Type B pancreatic cell (in vitro differentiated cells): ENCODE results near the gene DNAJB5. TPM values are rescaled to one million over a fixed set of nuclear protein-coding genes. Genes with fewer than 3 reads are reported as not detected.
A peak's percentile ranks its signal among the peaks of the same experiment; 100 is the strongest.
"Not testable (repeated sequence)": the region's sequence is repeated elsewhere in the genome, so short reads cannot be mapped to it uniquely, and the experiment has no call there.

Experiments used
- DNase-seq: peaks from one replicate; pipeline ENCODE4 v3.0.0; 2021; ENCODE audit warnings: mixed read lengths; ENCODE audit not compliant: unreplicated experiment; ENCODE audit errors: extremely low spot score
- H3K27ac Mint-ChIP-seq: 2 replicates; pipeline ENCODE4 v1.8.0; 2021; ENCODE audit warnings: mild to moderate bottlenecking, mixed read lengths
- H3K27me3 Mint-ChIP-seq: 2 replicates; pipeline ENCODE4 v1.8.0; 2021; ENCODE audit warnings: mixed read lengths
- H3K36me3 Mint-ChIP-seq: 2 replicates; pipeline ENCODE4 v1.8.0; 2021; ENCODE audit warnings: mixed read lengths
- H3K4me1 Mint-ChIP-seq: one replicate; pipeline ENCODE4 v1.8.0; 2021; ENCODE audit warnings: mixed read lengths; ENCODE audit not compliant: unreplicated experiment
- H3K4me3 Mint-ChIP-seq: 2 replicates; pipeline ENCODE4 v1.8.0; 2021; ENCODE audit warnings: mild to moderate bottlenecking, mixed read lengths
- H3K9me3 Mint-ChIP-seq: 2 replicates; pipeline ENCODE4 v1.8.0; 2021; ENCODE audit warnings: mixed read lengths
- CTCF ChIP-seq: fragments of 200-600 bp; sonication (generic); conservative IDR thresholded peaks from 2 replicates; pipeline ENCODE4 v1.5.0; 2021; ENCODE audit warnings: antibody characterized with exemption, mild to moderate bottlenecking
- total RNA-seq: library from RNA; stranded (reverse); gene quantifications from 2 replicates; pipeline ENCODE4 v1.2.1, GENCODE V29; 2021; ENCODE audit warnings: low replicate concordance

DNAJB5 gene
- total RNA-seq, 1 donor from 2014 or later: 12.2 TPM

GRCh38 chr9:35002623-35003022 lies 13.1 kb downstream of the DNAJB5 start:
- H3K27me3 Mint-ChIP-seq: peaks cover 17% of the 10 kb centered on the region
- H3K36me3 Mint-ChIP-seq: peaks cover 5% of the 10 kb centered on the region
- H3K4me3 Mint-ChIP-seq: no peak overlapping the region
- no peak overlapping the region for H3K27ac Mint-ChIP-seq
- TF ChIP-seq CTCF: no peak
- DNase-seq: no peak
- H3K9me3 Mint-ChIP-seq: no peaks in the 10 kb centered on the region
- no peaks in the 10 kb centered on the region for H3K4me1 Mint-ChIP-seq

- H3K4me1 Mint-ChIP-seq, DNase-seq, H3K4me3 Mint-ChIP-seq, H3K9me3 Mint-ChIP-seq, H3K27ac Mint-ChIP-seq, H3K36me3 Mint-ChIP-seq: not testable (repeated sequence)
- H3K27me3 Mint-ChIP-seq: peaks cover 17% of the 10 kb centered on the region
These were observed 14.8 kb downstream of the DNAJB5 start for GRCh38 chr9:35004299-35004698.

GRCh38 chr9:35010351-35010958 lies 20.9 kb downstream of the DNAJB5 start:
- H3K9me3 Mint-ChIP-seq: peaks cover 8% of the 10 kb centered on the region
- H3K4me3 Mint-ChIP-seq: no peak overlapping the region
- no peak for TF ChIP-seq CTCF
- H3K27me3 Mint-ChIP-seq: peaks cover 9% of the 10 kb centered on the region
- no peak overlapping the region for H3K27ac Mint-ChIP-seq
- no peaks in the 10 kb centered on the region for H3K4me1 Mint-ChIP-seq
- H3K36me3 Mint-ChIP-seq: peaks cover 23% of the 10 kb centered on the region
- DNase-seq: no peak

GRCh38 chr9:35014517-35014916 lies 25.0 kb downstream of the DNAJB5 start:
- Mint-ChIP-seq H3K27ac (no peak overlapping the region), H3K4me3 (no peak overlapping the region), H3K4me1 (no peaks in the 10 kb centered on the region), H3K27me3 (no peaks in the 10 kb centered on the region), H3K36me3 (peaks cover 25% of the 10 kb centered on the region), H3K9me3 (peaks cover 16% of the 10 kb centered on the region)
- TF ChIP-seq CTCF: no peak
- DNase-seq: no peak

- H3K9me3 Mint-ChIP-seq, H3K27ac Mint-ChIP-seq, H3K4me3 Mint-ChIP-seq, DNase-seq, H3K27me3 Mint-ChIP-seq: not testable (repeated sequence)
- Mint-ChIP-seq H3K4me1 (peaks cover 27% of the 10 kb centered on the region), H3K36me3 (peaks cover 37% of the 10 kb centered on the region)
These were observed 33.9 kb downstream of the DNAJB5 start for GRCh38 chr9:35023443-35023842.

DNA sequence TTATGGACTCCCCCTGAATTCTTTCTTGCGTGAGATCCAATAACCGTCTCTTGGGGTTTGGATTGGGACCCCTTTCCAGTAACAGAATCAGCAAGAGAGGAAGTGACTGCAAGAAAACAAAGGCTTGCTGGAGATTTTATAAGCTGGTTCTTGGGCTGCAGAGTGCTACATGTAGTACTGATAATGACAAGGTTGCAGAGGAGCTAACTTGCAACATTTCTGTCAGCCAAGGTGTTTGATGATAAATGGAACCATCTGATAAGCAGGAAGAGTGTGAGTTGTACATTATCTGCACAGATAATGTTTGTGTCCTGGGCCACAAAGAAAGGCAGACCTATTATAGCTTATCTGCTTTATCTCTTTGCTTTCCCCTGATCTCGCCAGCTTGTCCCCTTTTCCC lies 37.1 kb downstream of the DNAJB5 start:
- Mint-ChIP-seq H3K4me3 (no peak overlapping the region), H3K9me3 (peaks cover 5% of the 10 kb centered on the region), H3K36me3 (peaks cover 27% of the 10 kb centered on the region), H3K27me3 (no peaks in the 10 kb centered on the region), H3K27ac (peak overlapping the region; percentile 81), H3K4me1 (peaks cover 33% of the 10 kb centered on the region)
- no peak for DNase-seq
- no peak for TF ChIP-seq CTCF

DNA sequence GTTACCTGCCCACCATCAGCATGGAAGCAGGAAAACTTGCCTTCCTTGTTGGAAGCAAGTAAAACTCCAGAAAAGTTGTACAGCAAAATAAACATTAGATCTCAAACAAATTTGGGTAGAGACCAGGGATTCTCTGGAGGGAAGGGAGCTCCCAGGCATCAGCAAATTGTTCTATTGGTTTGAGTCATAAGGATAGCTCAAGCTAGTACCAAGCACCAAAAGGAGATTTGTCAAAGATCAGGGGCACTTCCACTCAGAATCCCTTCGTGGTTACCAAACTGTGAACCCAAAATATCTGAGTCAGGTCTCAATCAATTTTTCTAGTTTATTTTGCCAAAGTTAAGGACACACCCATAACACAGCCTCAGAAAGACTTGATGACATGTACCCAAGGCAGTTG lies 37.8 kb downstream of the DNAJB5 start:
- Mint-ChIP-seq H3K36me3 (peaks cover 22% of the 10 kb centered on the region), H3K4me1 (peaks cover 33% of the 10 kb centered on the region), H3K4me3 (no peak overlapping the region), H3K27ac (no peak overlapping the region), H3K27me3 (no peaks in the 10 kb centered on the region), H3K9me3 (peaks cover 5% of the 10 kb centered on the region)
- DNase-seq: no peak
- no peak for TF ChIP-seq CTCF
